Smooth muscle cell (in vitro differentiated cells): ENCODE data around the gene TMEM236. TPM values are rescaled to one million over a fixed set of nuclear protein-coding genes. Genes with fewer than 3 reads are reported as not detected.

Experiments used
- DNase-seq: peaks from one replicate; lab custom pipeline; 2025; ENCODE audit not compliant: unreplicated experiment; lab: John Stamatoyannopoulos, UW
- H2AFZ ChIP-seq: fragments of 200-600 bp; sonication (generic); 2 replicates; pipeline ENCODE4 v1.6.0; 2016; ENCODE audit warnings: antibody characterized with exemption, low read depth, mild to moderate bottlenecking
- H3F3A ChIP-seq: fragments of 200-600 bp; sonication (generic); 2 replicates; pipeline ENCODE4 v1.6.0; 2017; ENCODE audit warnings: antibody characterized with exemption, low read depth
- H3K27ac ChIP-seq: fragments of 200-600 bp; sonication (generic); 2 replicates; pipeline ENCODE4 v1.5.1; 2016; ENCODE audit warnings: low read depth, mild to moderate bottlenecking
- H3K27me3 ChIP-seq: fragments of 200-600 bp; sonication (generic); 2 replicates; pipeline ENCODE4 v1.6.1; 2016; ENCODE audit warnings: low read depth, mild to moderate bottlenecking
- H3K36me3 ChIP-seq: fragments of 200-600 bp; sonication (generic); 2 replicates; pipeline ENCODE4 v1.5.1; 2016; ENCODE audit warnings: low read depth
- H3K4me1 ChIP-seq: fragments of 200-600 bp; sonication (generic); 2 replicates; pipeline ENCODE4 v1.5.1; 2016; ENCODE audit warnings: low read depth
- H3K4me2 ChIP-seq: fragments of 200-600 bp; sonication (generic); 2 replicates; pipeline ENCODE4 v1.6.0; 2016; ENCODE audit warnings: mild to moderate bottlenecking
- H3K4me3 ChIP-seq: fragments of 200-600 bp; sonication (generic); 2 replicates; pipeline ENCODE4 v1.5.1; 2016; ENCODE audit warnings: mild to moderate bottlenecking
- H3K79me2 ChIP-seq: fragments of 200-600 bp; sonication (generic); 2 replicates; pipeline ENCODE4 v1.6.0; 2016; ENCODE audit warnings: low read depth, mild to moderate bottlenecking
- H3K9ac ChIP-seq: fragments of 200-600 bp; sonication (generic); 2 replicates; pipeline ENCODE4 v1.6.0; 2016; ENCODE audit warnings: low read depth
- H3K9me3 ChIP-seq: fragments of 200-600 bp; sonication (generic); replicated peaks from 2 replicates; pipeline ENCODE4 v1.5.1; 2016; ENCODE audit warnings: low read depth
- H4K20me1 ChIP-seq: fragments of 200-600 bp; sonication (generic); 2 replicates; pipeline ENCODE4 v1.6.0; 2016; ENCODE audit warnings: low read depth
- WGBS: methylation state at CpG from one replicate; pipeline ENCODE4 v1.1.7; 2016; ENCODE audit warnings: low lambda C conversion rate; 5-methylcytosine and 5-hydroxymethylcytosine counted together
- polyA plus RNA-seq: library from polyadenylated mRNA; unstranded; fragments of >200 nt; fragmentation: Nextera tagmentation; extraction: Ambion mirVana; gene quantifications from 2 replicates; pipeline ENCODE4 v1.2.1, GENCODE V29; 2016
- total RNA-seq: library from RNA; depleted of rRNA; stranded (reverse); fragments of >200 nt; gene quantifications from 2 replicates; pipeline ENCODE4 v1.2.3, GENCODE V29; 2014
- TF ChIP-seq, protein P1 (sequence below): fragments of 200-600 bp; sonication (generic); IDR thresholded peaks from 2 replicates; pipeline ENCODE4 v1.5.1; 2017; ENCODE audit warnings: borderline replicate concordance, mild to moderate bottlenecking, antibody characterized with exemption; ENCODE audit not compliant: insufficient read depth, poor library complexity, severe bottlenecking

Gene TMEM236
- total and polyA plus RNA-seq, 2 experiments from 2014 or later: 0.09 TPM; not detected in 1

DNA sequence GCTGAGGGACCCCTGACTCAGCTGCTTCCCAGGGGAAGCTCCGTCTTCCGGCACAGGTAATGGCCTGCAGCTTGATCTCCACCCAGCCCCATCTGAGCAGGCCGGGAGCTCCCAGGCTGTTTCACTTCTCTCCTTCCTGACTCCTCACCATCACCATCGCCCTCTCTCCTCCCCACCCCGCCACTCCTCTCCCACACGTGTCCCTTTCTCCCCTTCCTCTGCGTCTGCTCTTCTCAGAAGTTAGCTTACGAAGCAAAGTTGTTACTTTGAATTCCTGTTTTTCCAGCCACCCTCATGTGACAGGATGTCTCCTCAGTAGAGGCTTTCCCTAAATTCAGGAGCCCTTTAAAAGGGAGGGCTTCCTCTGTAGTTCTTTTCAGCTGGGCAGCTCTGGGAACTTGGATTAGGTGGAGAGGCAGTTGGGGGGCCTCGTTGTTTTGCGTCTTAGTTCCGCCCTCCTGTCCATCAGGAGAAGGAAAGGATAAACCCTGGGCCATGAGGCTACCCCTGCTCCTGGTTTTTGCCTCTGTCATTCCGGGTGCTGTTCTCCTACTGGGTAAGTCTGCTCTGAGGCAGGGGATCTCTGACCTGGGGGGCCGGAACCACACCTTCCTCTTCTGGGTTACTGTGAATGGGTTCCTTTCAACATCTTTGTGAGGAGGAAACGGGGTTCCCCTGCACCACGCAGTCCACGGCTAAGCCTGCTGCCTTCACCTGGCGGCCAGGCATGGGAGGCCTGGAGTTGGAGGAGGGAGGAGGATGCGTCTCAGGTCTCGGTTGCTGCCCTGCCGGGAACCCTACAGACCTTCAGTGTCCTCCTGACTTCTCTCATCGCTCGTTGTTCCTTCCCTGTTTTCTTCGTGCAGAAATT, 57.2 kb downstream of the TMEM236 start, which contains the start of gene MRC1:
TSS of gene MRC1 (plus strand) at position 378 of the 871 bp plus-strand sequence. CDS start at position 496, 118 bp downstream.
- no peak within 1 kb of the TSS for H3K4me3 ChIP-seq
- WGBS: 86% methylated on average over 23 of the region's 23 CpGs
- no peak for DNase-seq
- H4K20me1 ChIP-seq: no peaks in the 10 kb centered on the region
- no peaks in the 10 kb centered on the region for H3K27me3 ChIP-seq
- no peaks in the 10 kb centered on the region for H3K79me2 ChIP-seq
- H3K36me3 ChIP-seq: no peaks in the 10 kb centered on the region
- TF ChIP-seq, protein P1, sequence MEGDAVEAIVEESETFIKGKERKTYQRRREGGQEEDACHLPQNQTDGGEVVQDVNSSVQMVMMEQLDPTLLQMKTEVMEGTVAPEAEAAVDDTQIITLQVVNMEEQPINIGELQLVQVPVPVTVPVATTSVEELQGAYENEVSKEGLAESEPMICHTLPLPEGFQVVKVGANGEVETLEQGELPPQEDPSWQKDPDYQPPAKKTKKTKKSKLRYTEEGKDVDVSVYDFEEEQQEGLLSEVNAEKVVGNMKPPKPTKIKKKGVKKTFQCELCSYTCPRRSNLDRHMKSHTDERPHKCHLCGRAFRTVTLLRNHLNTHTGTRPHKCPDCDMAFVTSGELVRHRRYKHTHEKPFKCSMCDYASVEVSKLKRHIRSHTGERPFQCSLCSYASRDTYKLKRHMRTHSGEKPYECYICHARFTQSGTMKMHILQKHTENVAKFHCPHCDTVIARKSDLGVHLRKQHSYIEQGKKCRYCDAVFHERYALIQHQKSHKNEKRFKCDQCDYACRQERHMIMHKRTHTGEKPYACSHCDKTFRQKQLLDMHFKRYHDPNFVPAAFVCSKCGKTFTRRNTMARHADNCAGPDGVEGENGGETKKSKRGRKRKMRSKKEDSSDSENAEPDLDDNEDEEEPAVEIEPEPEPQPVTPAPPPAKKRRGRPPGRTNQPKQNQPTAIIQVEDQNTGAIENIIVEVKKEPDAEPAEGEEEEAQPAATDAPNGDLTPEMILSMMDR: no peak
- no peaks in the 10 kb centered on the region for H3F3A ChIP-seq
- no peak within 1 kb of the TSS for H3K4me2 ChIP-seq
- no peaks in the 10 kb centered on the region for H3K4me1 ChIP-seq
- no peaks in the 10 kb centered on the region for H3K9me3 ChIP-seq
- H3K27ac ChIP-seq: no peak within 1 kb of the TSS
- no peak within 1 kb of the TSS for H2AFZ ChIP-seq
- H3K9ac ChIP-seq: no peak within 1 kb of the TSS

GRCh38 chr10:17811146-17811865, 59.3 kb downstream of the TMEM236 start:
- no peaks in the 10 kb centered on the region for H3K27me3 ChIP-seq
- TF ChIP-seq, protein P1: no peak
- H3K36me3 ChIP-seq: no peaks in the 10 kb centered on the region

GRCh38 chr10:17814973-17815372, 63.0 kb downstream of the TMEM236 start:
- Histone ChIP-seq H3F3A (no peaks in the 10 kb centered on the region), H3K27me3 (no peaks in the 10 kb centered on the region), H3K9ac (no peak overlapping the region), H3K27ac (no peak overlapping the region), H3K4me1 (no peaks in the 10 kb centered on the region), H2AFZ (no peak overlapping the region), H3K4me3 (no peak overlapping the region), H3K4me2 (no peak overlapping the region), H3K79me2 (no peaks in the 10 kb centered on the region), H3K9me3 (no peaks in the 10 kb centered on the region), H3K36me3 (no peaks in the 10 kb centered on the region), H4K20me1 (no peaks in the 10 kb centered on the region)
- DNase-seq: no peak
- TF ChIP-seq, protein P1: no peak
- 82% methylated on average over 5 of the region's 5 CpGs for WGBS

More at GRCh38 chr10:17811146-17811865, 59.3 kb downstream of the TMEM236 start:
- Histone ChIP-seq H4K20me1 (no peaks in the 10 kb centered on the region), H2AFZ (no peak overlapping the region), H3K4me2 (no peak overlapping the region), H3K9me3 (no peaks in the 10 kb centered on the region), H3K27ac (no peak overlapping the region), H3K79me2 (no peaks in the 10 kb centered on the region), H3K9ac (no peak overlapping the region), H3F3A (no peaks in the 10 kb centered on the region), H3K4me3 (no peak overlapping the region), H3K4me1 (no peaks in the 10 kb centered on the region)
- 88% methylated on average over 4 of the region's 4 CpGs for WGBS
- no peak for DNase-seq
